ENCODE measurements around the gene SLC22A23. TPM values are rescaled to one million over a fixed set of nuclear protein-coding genes. Genes with fewer than 3 reads are reported as not detected.

Gene SLC22A23
- total RNA-seq, 1 experiment from 2014 or later, result 5.7 TPM

GRCh38 chr6:3271756-3272155 is 185.1 kb downstream of the SLC22A23 start:
- no peak overlapping the region for H3K4me2 ChIP-seq (ENCODE audit: low read length)
- POLR2A ChIA-PET (ENCODE audit: unreplicated experiment), result no interaction called here
- TF ChIP-seq EZH2phosphoT487 (IDR thresholded peaks at IDR 0.05; ENCODE audit: borderline replicate concordance, low read length) (no peak), EZH2 (IDR thresholded peaks at IDR 0.05; ENCODE audit: low read length, unreplicated experiment) (no peak), CTCF (conservative IDR thresholded peaks at IDR 0.05; ENCODE audit: low read depth, low read length) (no peak)
- H3K9me2 ChIP-seq (replicated peaks; ENCODE audit: low read length), result no peaks in the 10 kb centered on the region
- intact Hi-C loops (cut with micrococcal nuclease), result loop anchor here (10.0 kb wide), 1 partner anchor 723 kb away; no protein-coding TSS in a partner anchor
- no TSS peak for BruUV-seq (replicated peaks)
- H3F3A ChIP-seq (ENCODE audit: low read length, unreplicated experiment), result no peaks in the 10 kb centered on the region
- H3K27ac ChIP-seq (ENCODE audit: low read length), result no peak overlapping the region
- H3K4me1 ChIP-seq (ENCODE audit: insufficient read depth, low read length), result no peaks in the 10 kb centered on the region
- no peak overlapping the region for H2AFZ ChIP-seq (ENCODE audit: low read length)
- H3K36me3 ChIP-seq (ENCODE audit: low read depth, low read length), result peaks cover 8% of the 10 kb centered on the region; the same call in 1 of the 2 replicates
- no peaks in the 10 kb centered on the region for H4K20me1 ChIP-seq (ENCODE audit: low read length)
- CTCF ChIA-PET, result no interaction called here
- H3K9ac ChIP-seq (ENCODE audit: low read length), result no peak overlapping the region
- no peak overlapping the region for H3K4me3 ChIP-seq (ENCODE audit: low read length)
- no peaks in the 10 kb centered on the region for H3K9me3 ChIP-seq (ENCODE audit: low read length)
- H3K27me3 ChIP-seq (ENCODE audit: low read length), result no peaks in the 10 kb centered on the region
- no peaks in the 10 kb centered on the region for H3K79me2 ChIP-seq (ENCODE audit: low read length)
- DNase-seq (no peak), ATAC-seq (no peak)

GRCh38 chr6:3270258-3270657 is 186.6 kb downstream of the SLC22A23 start:
- intact Hi-C loops (cut with micrococcal nuclease), result loop anchor here (10.0 kb wide), 1 partner anchor 725 kb away; no protein-coding TSS in a partner anchor
- H3K27ac ChIP-seq (ENCODE audit: low read length), result no peak overlapping the region
- POLR2A ChIA-PET (ENCODE audit: unreplicated experiment), result interaction anchor here (0.5 kb wide), 1 partner anchor 27 kb away, joined by 4 read pairs; no protein-coding TSS in a partner anchor
- CTCF ChIA-PET, result no interaction called here
- H3K4me2 ChIP-seq (ENCODE audit: low read length), result no peak overlapping the region
- 0 out of 2 replicates have a peak, but pooled peaks cover 12% of the 10 kb centered on the region for H3K79me2 ChIP-seq (ENCODE audit: low read length)
- H4K20me1 ChIP-seq (ENCODE audit: low read length), result no peaks in the 10 kb centered on the region
- no peaks in the 10 kb centered on the region for H3K4me1 ChIP-seq (ENCODE audit: insufficient read depth, low read length)
- DNase-seq (no peak), ATAC-seq (no peak)
- H3K4me3 ChIP-seq (ENCODE audit: low read length), result no peak overlapping the region
- BruUV-seq (replicated peaks), result no TSS peak
- H2AFZ ChIP-seq (ENCODE audit: low read length), result no peak overlapping the region
- H3K36me3 ChIP-seq (ENCODE audit: low read depth, low read length), result peaks cover 8% of the 10 kb centered on the region; the same call in 1 of the 2 replicates
- H3K9me3 ChIP-seq (ENCODE audit: low read length), result no peaks in the 10 kb centered on the region
- no peaks in the 10 kb centered on the region for H3K27me3 ChIP-seq (ENCODE audit: low read length)
- TF ChIP-seq EZH2phosphoT487 (IDR thresholded peaks at IDR 0.05; ENCODE audit: borderline replicate concordance, low read length), result no peak
- no peak for TF ChIP-seq CTCF (conservative IDR thresholded peaks at IDR 0.05; ENCODE audit: low read depth, low read length)
- no peak for TF ChIP-seq EZH2 (IDR thresholded peaks at IDR 0.05; ENCODE audit: low read length, unreplicated experiment)
- H3K9me2 ChIP-seq (replicated peaks; ENCODE audit: low read length), result no peaks in the 10 kb centered on the region
- H3K9ac ChIP-seq (ENCODE audit: low read length), result no peak overlapping the region
- no peaks in the 10 kb centered on the region for H3F3A ChIP-seq (ENCODE audit: low read length, unreplicated experiment)

- POLR2A ChIA-PET (ENCODE audit: unreplicated experiment), result no interaction called here
- Histone ChIP-seq H3K4me2 (ENCODE audit: low read length) (no peak overlapping the region), H2AFZ (ENCODE audit: low read length) (no peak overlapping the region), H3K4me1 (ENCODE audit: insufficient read depth, low read length) (no peaks in the 10 kb centered on the region), H3K4me3 (ENCODE audit: low read length) (no peak overlapping the region), H3F3A (ENCODE audit: low read length, unreplicated experiment) (no peaks in the 10 kb centered on the region), H4K20me1 (ENCODE audit: low read length) (no peaks in the 10 kb centered on the region), H3K79me2 (ENCODE audit: low read length) (peaks cover 19% of the 10 kb centered on the region), H3K9ac (ENCODE audit: low read length) (no peak overlapping the region), H3K36me3 (ENCODE audit: low read depth, low read length) (peaks cover 12% of the 10 kb centered on the region; the same call in 1 of the 2 replicates), H3K9me3 (ENCODE audit: low read length) (no peaks in the 10 kb centered on the region), H3K27ac (ENCODE audit: low read length) (no peak overlapping the region), H3K9me2 (replicated peaks; ENCODE audit: low read length) (no peaks in the 10 kb centered on the region), H3K27me3 (ENCODE audit: low read length) (no peaks in the 10 kb centered on the region)
- TF ChIP-seq EZH2phosphoT487 (IDR thresholded peaks at IDR 0.05; ENCODE audit: borderline replicate concordance, low read length) (no peak), EZH2 (IDR thresholded peaks at IDR 0.05; ENCODE audit: low read length, unreplicated experiment) (no peak), CTCF (conservative IDR thresholded peaks at IDR 0.05; ENCODE audit: low read depth, low read length) (no peak)
- intact Hi-C loops (cut with micrococcal nuclease), result no loop called here
- CTCF ChIA-PET, result no interaction called here
- no TSS peak for BruUV-seq (replicated peaks)
- DNase-seq (no peak), ATAC-seq (no peak)
Measured at GRCh38 chr6:3269281-3269975, 187.4 kb downstream of the SLC22A23 start.

Measured in PC-3 (cell line).